Medulla oblongata (tissue), 1 donor: ENCODE results near the gene INTS11.

Experiments
- DNase-seq: peaks from one replicate; pipeline ENCODE4 v3.0.0-alpha.2; 2015; ENCODE audit errors: extremely low spot score

The INTS11 gene

GRCh38 chr1:1343811-1344421, 19.5 kb upstream of the INTS11 start:
- DNase-seq: no peak

GRCh38 chr1:1342584-1343115, 18.2 kb upstream of the INTS11 start:
- DNase-seq: no peak

DNA sequence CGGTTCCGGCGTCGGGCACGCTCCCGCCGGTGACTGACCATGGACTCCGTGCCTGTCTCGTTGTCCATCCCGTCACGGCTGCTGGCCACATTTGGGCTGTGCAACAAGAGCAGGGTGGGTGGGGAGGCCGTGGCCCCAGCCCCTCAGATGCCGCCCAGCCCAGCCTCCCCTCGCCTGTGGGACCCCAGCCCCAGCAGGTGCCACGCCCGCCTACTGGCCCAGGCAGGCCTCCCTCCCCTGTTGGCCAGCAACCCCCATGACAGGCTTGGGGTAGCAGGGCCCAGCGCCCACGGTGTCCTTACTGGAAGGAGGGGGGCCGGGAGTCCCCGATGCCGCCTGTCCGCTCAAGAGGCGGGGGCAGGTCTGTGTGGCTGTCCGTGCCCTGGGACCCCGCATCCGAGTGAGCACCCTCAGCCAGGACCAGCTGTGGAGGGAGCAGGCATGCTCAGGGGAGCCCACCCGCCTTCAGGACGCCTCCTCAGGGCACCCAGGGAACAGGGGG, 17.7 kb upstream of the INTS11 start:
- no peak for DNase-seq

GRCh38 chr1:1341549-1342021, 17.1 kb upstream of the INTS11 start:
- DNase-seq: no peak

DNA sequence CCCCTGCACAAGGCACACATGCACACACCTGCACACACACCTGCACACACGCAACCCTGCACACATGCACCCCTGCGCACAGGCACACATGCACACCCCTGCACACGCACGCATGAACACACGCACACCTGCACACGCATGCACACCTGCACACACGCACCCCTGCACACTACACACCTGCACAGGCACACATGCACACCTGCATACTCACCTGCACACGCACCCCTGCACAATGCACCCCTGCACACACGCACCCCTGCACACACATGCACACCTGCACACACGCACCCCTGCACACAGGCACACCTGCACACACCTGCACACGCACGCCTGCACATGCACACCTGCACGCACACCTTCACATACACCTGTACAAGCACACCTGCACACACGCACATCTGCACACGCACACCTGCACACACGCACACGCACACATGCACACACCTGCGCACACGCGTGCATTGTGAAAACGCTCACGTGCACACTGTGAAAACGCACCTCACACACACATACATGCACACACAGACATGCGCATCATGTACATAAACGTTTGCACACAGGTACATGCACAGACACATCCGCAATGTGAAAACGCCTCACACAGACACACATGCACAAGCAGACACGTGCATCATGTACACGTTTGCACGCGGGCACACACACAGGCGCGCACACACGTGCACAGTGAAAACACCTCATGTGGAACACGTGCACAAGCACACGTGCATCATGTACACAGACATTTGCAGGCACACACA, 16.5 kb upstream of the INTS11 start:
- DNase-seq: no peak

GRCh38 chr1:1340185-1340584, 15.7 kb upstream of the INTS11 start:
- DNase-seq: no peak

- DNase-seq: no peak
Measured at GRCh38 chr1:1338278-1338677, 13.8 kb upstream of the INTS11 start.

GRCh38 chr1:1337793-1338147, 13.3 kb upstream of the INTS11 start:
- DNase-seq: no peak

DNA sequence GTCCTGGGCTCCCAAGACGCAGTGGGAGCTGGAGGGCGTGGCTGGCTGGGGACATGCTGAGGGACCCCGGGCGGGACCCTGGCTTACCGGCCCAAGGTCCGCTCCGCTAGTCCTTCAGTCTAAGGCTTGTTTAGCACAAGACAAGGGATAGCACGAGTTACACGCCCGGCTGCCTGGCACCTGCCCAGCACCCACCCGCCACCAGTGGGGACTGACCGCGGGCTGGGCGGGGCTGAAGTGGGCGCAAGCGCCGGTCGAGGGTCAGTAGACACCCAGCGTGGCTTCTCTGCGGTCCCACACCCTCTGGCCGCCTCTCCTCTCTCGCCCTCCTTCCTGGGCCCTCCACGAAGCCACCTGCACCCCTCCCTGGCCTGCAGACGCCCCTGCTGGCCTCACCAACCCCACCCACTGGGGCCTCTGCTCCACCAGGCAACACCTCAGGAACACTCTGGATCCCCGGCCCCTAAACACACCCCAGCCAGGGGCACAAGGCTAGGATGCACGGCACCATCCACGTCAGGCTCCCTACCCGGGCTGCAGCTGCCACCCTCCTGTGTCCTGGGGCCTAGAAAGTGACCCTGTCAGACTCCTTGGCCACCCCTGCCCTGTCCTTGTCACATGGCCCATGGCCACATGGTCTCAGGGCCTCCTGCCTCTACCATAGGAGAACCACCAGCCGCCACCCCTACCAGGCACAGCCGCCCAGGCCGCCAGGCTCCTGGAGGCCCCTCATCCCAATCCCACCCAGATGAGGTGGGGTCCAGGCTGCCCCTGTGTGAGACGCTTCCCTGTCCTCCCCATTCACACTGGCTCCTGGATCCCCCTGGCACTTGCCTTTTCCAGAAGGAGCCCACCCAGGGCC, 12.7 kb upstream of the INTS11 start:
- DNase-seq: no peak

DNA sequence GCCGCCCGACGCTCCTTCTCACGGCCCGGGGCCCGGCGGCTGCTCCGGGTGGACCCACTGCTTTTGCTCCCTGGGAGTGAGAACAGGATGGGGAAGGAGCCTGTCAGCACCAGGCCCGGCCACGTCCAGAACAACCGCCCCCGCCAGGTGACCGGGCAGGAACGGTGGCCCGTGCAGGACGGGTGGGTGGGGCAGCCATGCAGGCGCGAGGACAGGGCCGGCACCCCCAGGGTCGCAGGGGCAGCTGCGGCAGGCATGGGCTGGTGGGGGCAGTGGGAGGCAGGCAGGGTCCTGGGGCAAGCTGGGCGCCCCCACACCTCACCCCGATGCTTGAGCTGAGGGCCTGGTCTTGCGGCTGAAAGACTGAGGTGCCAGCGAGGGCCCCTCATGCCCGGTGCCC, 12.0 kb upstream of the INTS11 start:
- DNase-seq: no peak

- no peak for DNase-seq
Measured at GRCh38 chr1:1335792-1336248, 11.4 kb upstream of the INTS11 start.

DNA sequence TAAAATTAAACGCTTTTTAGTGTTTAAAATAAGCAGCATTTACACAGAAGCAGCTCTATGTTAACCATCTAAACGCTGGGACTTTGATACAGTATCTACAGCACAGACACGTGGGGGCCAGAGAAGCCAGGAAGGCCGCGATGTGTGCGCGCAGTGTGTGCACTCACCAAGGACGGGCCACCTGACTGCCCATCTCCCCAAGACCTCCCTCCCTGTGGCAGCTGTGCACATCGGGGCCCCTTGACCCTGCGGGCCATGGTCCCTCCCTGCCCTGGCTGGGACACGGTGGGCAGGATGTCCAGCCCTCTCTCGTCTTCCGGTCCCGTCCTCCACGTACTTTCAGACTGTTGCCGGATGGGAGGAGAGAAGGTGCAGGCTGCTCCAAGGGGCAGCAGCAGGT, 10.8 kb upstream of the INTS11 start:
- DNase-seq: no peak

GRCh38 chr1:1334835-1335234, 10.4 kb upstream of the INTS11 start:
- DNase-seq: no peak

- DNase-seq: no peak
Measured at GRCh38 chr1:1333551-1334241, 9.2 kb upstream of the INTS11 start.

GRCh38 chr1:1332774-1333480, 8.5 kb upstream of the INTS11 start:
- no peak for DNase-seq

GRCh38 chr1:1332031-1332755, 7.7 kb upstream of the INTS11 start:
- DNase-seq: no peak

DNA sequence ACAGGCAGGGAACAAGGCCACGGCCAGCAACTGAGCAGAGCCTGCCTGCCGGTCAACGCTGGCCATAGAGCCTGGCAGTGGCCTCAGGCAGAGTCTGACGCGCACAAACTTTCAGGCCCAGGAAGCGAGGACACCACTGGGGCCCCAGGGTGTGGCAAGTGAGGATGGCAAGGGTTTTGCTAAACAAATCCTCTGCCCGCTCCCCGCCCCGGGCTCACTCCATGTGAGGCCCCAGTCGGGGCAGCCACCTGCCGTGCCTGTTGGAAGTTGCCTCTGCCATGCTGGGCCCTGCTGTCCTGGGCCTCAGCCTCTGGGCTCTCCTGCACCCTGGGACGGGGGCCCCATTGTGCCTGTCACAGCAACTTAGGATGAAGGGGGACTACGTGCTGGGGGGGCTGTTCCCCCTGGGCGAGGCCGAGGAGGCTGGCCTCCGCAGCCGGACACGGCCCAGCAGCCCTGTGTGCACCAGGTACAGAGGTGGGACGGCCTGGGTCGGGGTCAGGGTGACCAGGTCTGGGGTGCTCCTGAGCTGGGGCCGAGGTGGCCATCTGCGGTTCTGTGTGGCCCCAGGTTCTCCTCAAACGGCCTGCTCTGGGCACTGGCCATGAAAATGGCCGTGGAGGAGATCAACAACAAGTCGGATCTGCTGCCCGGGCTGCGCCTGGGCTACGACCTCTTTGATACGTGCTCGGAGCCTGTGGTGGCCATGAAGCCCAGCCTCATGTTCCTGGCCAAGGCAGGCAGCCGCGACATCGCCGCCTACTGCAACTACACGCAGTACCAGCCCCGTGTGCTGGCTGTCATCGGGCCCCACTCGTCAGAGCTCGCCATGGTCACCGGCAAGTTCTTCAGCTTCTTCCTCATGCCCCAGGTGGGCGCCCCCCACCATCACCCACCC, 6.9 kb upstream of the INTS11 start, which contains the start of gene TAS1R3:
Gene TAS1R3, plus strand, starts transcription at position 213 of the 898 bp plus-strand sequence. Its CDS starts 66 bp downstream, at position 279.
- no peak for DNase-seq

DNA sequence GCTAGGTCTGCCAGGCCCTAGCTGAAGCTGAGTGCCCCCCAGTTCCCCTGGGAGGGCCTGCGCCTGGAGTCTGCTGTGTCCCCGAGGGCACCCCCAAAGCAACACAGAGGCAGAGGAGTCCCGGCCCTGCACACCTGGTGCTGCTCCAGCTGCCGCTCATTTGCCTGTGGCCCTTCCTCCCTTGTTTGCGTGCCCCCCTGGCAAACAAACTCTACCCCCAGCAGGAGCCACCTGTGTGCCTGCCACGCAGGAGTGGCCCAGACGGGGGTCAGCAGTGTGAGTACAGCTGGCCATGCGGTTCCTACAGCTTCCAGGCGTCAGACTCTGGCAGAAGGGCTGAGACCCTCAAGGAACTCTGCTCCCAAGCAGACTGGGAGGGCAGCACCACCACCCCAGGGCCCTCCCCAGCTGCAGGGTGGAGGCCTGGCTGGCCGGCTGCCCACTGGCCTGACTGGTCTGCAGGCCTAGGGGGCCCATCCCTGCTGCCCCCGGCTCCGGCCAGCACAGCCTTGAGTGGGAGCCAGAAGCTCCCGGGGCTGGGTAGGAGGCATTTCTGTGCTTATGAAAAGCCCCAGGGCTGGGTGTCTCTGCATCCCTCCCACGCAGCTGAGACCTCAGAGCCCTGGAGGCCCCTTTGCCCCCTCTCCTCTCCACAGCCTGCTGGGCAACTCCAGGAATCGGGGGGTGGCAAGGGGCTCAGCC, 6.1 kb upstream of the INTS11 start:
- DNase-seq: no peak
